CMK (cell line): Measurements from ENCODE around the gene BRCA1.
"Not testable (repeated sequence)": the region's sequence is repeated elsewhere in the genome, so short reads cannot be mapped to it uniquely, and the experiment has no call there.

Experiments
- DNase-seq: peaks from one replicate; pipeline ENCODE4 v3.0.0-alpha.2; 2010; ENCODE audit warnings: low read depth

The BRCA1 gene

GRCh38 chr17:43000894-43001293 lies 124.3 kb downstream of the BRCA1 start:
- not testable (repeated sequence) for DNase-seq

DNA sequence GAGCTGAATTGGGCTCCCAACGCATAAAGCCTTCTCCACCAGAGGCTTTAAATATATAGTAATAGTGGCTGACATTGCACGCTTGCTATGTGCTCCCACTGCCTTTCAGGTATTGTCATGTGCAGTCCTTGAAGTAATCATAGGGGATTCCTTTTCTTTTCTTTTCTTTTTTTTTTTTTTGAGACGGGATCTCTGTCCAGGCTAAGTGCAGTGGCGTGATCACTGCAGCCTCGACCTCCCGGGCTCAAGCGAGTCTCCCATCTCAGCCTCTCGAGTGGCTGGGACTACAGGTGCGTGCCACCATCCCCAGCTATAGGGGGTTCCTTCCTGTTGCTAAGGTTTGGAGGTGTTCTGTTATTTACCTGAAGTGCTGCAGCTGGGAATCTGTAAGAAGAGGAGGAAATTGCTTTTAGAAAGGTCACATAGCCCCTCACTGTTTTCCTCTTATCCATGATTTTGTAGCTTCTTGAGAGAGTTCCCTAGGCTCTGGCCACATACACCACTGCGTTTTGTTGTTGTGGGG lies 126.1 kb downstream of the BRCA1 start:
- no peak for DNase-seq

- peak; percentile 99 for DNase-seq
Measured at GRCh38 chr17:42997984-42998938, 126.9 kb downstream of the BRCA1 start, which contains the start of gene RPL27. RPL27 (plus strand) TSS chr17:42998419; CDS start chr17:42998751, 332 bp downstream.

DNA sequence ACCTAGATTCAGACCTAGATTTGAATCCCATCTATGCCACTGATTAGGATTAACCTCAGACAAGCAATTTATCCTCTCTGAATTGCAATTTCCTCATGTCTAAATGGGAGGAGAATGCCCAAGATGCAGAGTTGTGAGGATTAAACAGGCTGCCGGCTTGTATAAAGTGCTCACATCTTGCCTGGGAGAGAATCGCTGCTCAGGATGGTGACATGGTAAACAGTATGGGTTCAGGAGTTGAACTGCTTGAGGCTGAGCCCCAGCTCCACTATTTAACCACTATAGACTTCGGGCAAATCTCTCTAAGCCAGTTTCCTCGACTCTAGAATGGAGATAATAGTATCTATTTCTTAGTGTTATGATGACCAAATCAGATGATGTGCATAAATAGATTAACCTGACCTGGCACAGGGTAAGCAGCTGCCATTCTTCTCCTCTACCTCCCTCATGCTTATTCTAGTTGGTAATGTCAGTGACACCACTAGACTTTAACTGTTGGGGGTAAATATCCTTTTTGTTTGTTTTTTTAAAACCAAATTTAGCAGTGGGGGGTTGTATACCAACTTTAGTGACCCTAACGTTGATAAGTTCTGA lies 127.7 kb downstream of the BRCA1 start:
- DNase-seq = no peak
